Prostate gland (tissue), 2 donors: ENCODE data around the gene GAP43.

Experiments used
- POLR2A ChIP-seq: fragments of 450-650 bp; IDR thresholded peaks from one replicate; pipeline ENCODE4 v1.6.1; 2016; ENCODE audit warnings: antibody characterized with exemption, mild to moderate bottlenecking
- POLR2AphosphoS5 ChIP-seq: sonication (generic); formaldehyde crosslinking; IDR thresholded peaks from one replicate; pipeline ENCODE4 v1.6.1; 2017; ENCODE audit warnings: antibody characterized with exemption
- TF ChIP-seq, protein P1 (sequence below), 4 experiments: fragments of 200-600 bp in 2 of 4; fragments of 450-650 bp in 2 of 4; sonication (generic) in 2 of 4; IDR thresholded peaks; 1 replicate in 3 of 4; 2 replicates in 1 of 4; pipeline ENCODE4 v1.5.1; 2016 to 2019; ENCODE audit warnings: antibody characterized with exemption in 4 of 4, mild to moderate bottlenecking in 2 of 4, moderate library complexity in 2 of 4

DNA sequence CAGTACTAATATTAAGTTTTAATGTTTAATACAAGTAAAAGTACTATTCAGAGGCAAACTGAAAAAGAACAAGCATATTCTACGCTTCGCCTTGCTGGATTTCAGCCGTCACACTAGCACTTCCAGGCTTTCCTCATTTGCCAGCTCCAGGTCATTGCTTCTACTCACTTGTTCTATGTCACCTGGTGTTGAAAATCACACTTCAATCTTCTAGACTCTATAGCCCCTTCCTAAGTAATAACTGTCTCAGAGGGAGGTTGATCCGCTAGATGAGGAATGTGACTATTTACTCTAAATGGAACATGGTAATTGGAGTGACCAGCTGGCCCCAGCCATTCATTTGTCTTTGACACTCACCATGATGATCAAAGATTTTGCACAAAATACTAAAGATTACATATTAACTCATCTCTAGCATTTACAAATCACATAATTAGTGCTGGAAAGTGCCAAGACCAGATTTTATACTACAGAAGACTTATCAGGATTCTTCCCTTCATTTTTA is 92.0 kb downstream of the GAP43 start:
- no peak for TF ChIP-seq POLR2A
- TF ChIP-seq, protein P1, sequence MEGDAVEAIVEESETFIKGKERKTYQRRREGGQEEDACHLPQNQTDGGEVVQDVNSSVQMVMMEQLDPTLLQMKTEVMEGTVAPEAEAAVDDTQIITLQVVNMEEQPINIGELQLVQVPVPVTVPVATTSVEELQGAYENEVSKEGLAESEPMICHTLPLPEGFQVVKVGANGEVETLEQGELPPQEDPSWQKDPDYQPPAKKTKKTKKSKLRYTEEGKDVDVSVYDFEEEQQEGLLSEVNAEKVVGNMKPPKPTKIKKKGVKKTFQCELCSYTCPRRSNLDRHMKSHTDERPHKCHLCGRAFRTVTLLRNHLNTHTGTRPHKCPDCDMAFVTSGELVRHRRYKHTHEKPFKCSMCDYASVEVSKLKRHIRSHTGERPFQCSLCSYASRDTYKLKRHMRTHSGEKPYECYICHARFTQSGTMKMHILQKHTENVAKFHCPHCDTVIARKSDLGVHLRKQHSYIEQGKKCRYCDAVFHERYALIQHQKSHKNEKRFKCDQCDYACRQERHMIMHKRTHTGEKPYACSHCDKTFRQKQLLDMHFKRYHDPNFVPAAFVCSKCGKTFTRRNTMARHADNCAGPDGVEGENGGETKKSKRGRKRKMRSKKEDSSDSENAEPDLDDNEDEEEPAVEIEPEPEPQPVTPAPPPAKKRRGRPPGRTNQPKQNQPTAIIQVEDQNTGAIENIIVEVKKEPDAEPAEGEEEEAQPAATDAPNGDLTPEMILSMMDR (IDR thresholded peaks at IDR 0.05), result no peak
- TF ChIP-seq POLR2AphosphoS5, result no peak
